Astrocyte (in vitro differentiated cells and primary cell): Measurements from ENCODE around the gene FGFBP1. TPM values are rescaled to one million over a fixed set of nuclear protein-coding genes. Genes with fewer than 3 reads are reported as not detected.
A peak's percentile ranks its signal among the peaks of the same experiment; 100 is the strongest.

Experiments used
- DNase-seq: peaks from one replicate; pipeline ENCODE4 v3.0.0-alpha.2; 2010; ENCODE audit warnings: low read depth
- FAIRE-seq: peaks from 2 replicates; lab custom pipeline; 2011; peaks lifted over from hg19 to GRCh38; lab: Jason Lieb, UNC
- H2AFZ ChIP-seq: 2 replicates; pipeline ENCODE4 v1.6.0; 2012; ENCODE audit warnings: low read depth, low read length, inconsistent platforms
- H3K27ac ChIP-seq: 2 replicates; pipeline ENCODE4 v1.5.1; 2011; ENCODE audit warnings: low read depth, low read length, inconsistent platforms
- H3K27me3 ChIP-seq: 2 replicates; pipeline ENCODE4 v1.6.0; 2011; ENCODE audit warnings: low read length, inconsistent platforms; ENCODE audit not compliant: insufficient read depth
- H3K36me3 ChIP-seq: 2 replicates; pipeline ENCODE4 v1.5.1; 2011; ENCODE audit warnings: low read length, inconsistent platforms; ENCODE audit not compliant: insufficient read depth
- H3K4me1 ChIP-seq: 2 replicates; pipeline ENCODE4 v1.5.1; 2011; ENCODE audit warnings: low read length, inconsistent platforms; ENCODE audit not compliant: insufficient read depth
- H3K4me2 ChIP-seq: 2 replicates; pipeline ENCODE4 v1.6.0; 2012; ENCODE audit warnings: low read length, inconsistent platforms
- H3K4me3 ChIP-seq: 2 replicates; pipeline ENCODE4 v1.5.1; 2011; ENCODE audit warnings: low read depth, mild to moderate bottlenecking, low read length, inconsistent platforms; ENCODE audit not compliant: insufficient read depth
- H3K79me2 ChIP-seq: 2 replicates; pipeline ENCODE4 v1.6.0; 2012; ENCODE audit warnings: mild to moderate bottlenecking, low read length, inconsistent platforms; ENCODE audit not compliant: insufficient read depth
- H3K9ac ChIP-seq: 2 replicates; pipeline ENCODE4 v1.6.0; 2012; ENCODE audit warnings: mild to moderate bottlenecking, low read length, inconsistent platforms
- H3K9me3 ChIP-seq: 2 replicates; pipeline ENCODE4 v1.5.1; 2012; ENCODE audit warnings: low read depth, mild to moderate bottlenecking, low read length, inconsistent platforms; ENCODE audit not compliant: insufficient read depth
- H4K20me1 ChIP-seq: 2 replicates; pipeline ENCODE4 v1.6.0; 2012; ENCODE audit warnings: low read length, inconsistent platforms; ENCODE audit not compliant: insufficient read depth
- H3K27ac Mint-ChIP-seq: one replicate; pipeline ENCODE4 v1.8.0; 2021; ENCODE audit warnings: mild to moderate bottlenecking, mixed read lengths; ENCODE audit not compliant: unreplicated experiment
- H3K27me3 Mint-ChIP-seq: one replicate; pipeline ENCODE4 v1.8.0; 2021; ENCODE audit warnings: low read depth, mixed read lengths; ENCODE audit not compliant: unreplicated experiment
- H3K36me3 Mint-ChIP-seq: one replicate; pipeline ENCODE4 v1.8.0; 2021; ENCODE audit warnings: low read depth, mixed read lengths; ENCODE audit not compliant: unreplicated experiment
- H3K4me1 Mint-ChIP-seq: one replicate; pipeline ENCODE4 v1.8.0; 2021; ENCODE audit warnings: low read depth, mixed read lengths; ENCODE audit not compliant: unreplicated experiment
- H3K4me3 Mint-ChIP-seq: one replicate; pipeline ENCODE4 v1.8.0; 2021; ENCODE audit warnings: mild to moderate bottlenecking, moderate library complexity, mixed read lengths; ENCODE audit not compliant: unreplicated experiment
- H3K9me3 Mint-ChIP-seq: one replicate; pipeline ENCODE4 v1.8.0; 2021; ENCODE audit warnings: mild to moderate bottlenecking, mixed read lengths; ENCODE audit not compliant: unreplicated experiment
- CTCF ChIP-seq: IDR thresholded peaks from 2 replicates; pipeline ENCODE4 v1.5.1; 2011; ENCODE audit warnings: low read depth, mild to moderate bottlenecking, inconsistent platforms, low read length, moderate library complexity; ENCODE audit not compliant: insufficient read depth
- EZH2 ChIP-seq: IDR thresholded peaks from 2 replicates; pipeline ENCODE4 v1.6.1; 2012; ENCODE audit warnings: mild to moderate bottlenecking, low read length, inconsistent platforms; ENCODE audit not compliant: insufficient read depth
- total RNA-seq: library from RNA; stranded (reverse); gene quantifications from 2 replicates; pipeline ENCODE4 v1.2.1, GENCODE V29; 2021

FGFBP1 gene
- total RNA-seq, 1 donor from 2014 or later, result not detected

DNA sequence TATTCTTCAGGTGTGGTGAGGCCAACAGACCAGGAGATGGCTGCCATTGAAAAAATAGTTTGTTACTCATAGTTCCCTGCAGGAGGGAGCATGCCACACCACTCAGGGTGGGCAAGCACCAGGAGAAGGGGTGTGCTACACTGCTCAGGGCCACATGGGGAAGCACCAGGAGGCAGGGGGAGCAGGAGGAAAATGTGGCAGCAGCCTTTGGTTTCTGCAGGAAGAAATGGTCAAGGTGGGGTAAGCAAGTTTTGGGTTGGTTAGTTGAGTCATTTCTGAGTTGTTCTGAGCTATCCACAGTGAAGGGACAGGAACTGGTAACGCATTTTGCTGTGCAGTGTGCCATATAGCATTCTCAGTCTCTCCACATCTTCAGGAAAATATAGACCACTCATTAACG, 23.8 kb downstream of the FGFBP1 start:
- H4K20me1 ChIP-seq, result no peaks in the 10 kb centered on the region
- H3K4me3 Mint-ChIP-seq, result no peak overlapping the region
- H3K27me3 ChIP-seq, result no peaks in the 10 kb centered on the region
- FAIRE-seq (no peak), DNase-seq (no peak)
- H3K79me2 ChIP-seq, result no peaks in the 10 kb centered on the region
- no peaks in the 10 kb centered on the region for H3K36me3 Mint-ChIP-seq
- no peaks in the 10 kb centered on the region for H3K27me3 Mint-ChIP-seq
- peak overlapping the region; percentile 98 for H3K27ac Mint-ChIP-seq
- no peaks in the 10 kb centered on the region for H3K9me3 ChIP-seq
- H3K4me1 ChIP-seq, result peaks cover 31% of the 10 kb centered on the region
- H3K27ac ChIP-seq, result peak overlapping the region; percentile 97
- no peak overlapping the region for H3K4me3 ChIP-seq
- peaks cover 5% of the 10 kb centered on the region for H3K9me3 Mint-ChIP-seq
- H3K4me1 Mint-ChIP-seq, result peaks cover 31% of the 10 kb centered on the region
- H3K36me3 ChIP-seq, result no peaks in the 10 kb centered on the region
- H3K9ac ChIP-seq, result peak overlapping the region; percentile 56
- peak overlapping the region; percentile 76 for H3K4me2 ChIP-seq
- no peak for TF ChIP-seq EZH2
- TF ChIP-seq CTCF, result no peak
- H2AFZ ChIP-seq, result no peak overlapping the region

- H3K9ac ChIP-seq, result peak overlapping the region; percentile 56
- peak; percentile 91 for DNase-seq
- H3K27ac ChIP-seq, result peak overlapping the region; percentile 97
- H3K79me2 ChIP-seq, result no peaks in the 10 kb centered on the region
- H3K4me3 Mint-ChIP-seq, result no peak overlapping the region
- H2AFZ ChIP-seq, result no peak overlapping the region
- H3K27ac Mint-ChIP-seq, result peak overlapping the region; percentile 98
- TF ChIP-seq CTCF (no peak), EZH2 (no peak)
- no peaks in the 10 kb centered on the region for H3K27me3 Mint-ChIP-seq
- H3K9me3 ChIP-seq, result no peaks in the 10 kb centered on the region
- H3K9me3 Mint-ChIP-seq, result peaks cover 5% of the 10 kb centered on the region
- H3K4me2 ChIP-seq, result peak overlapping the region; percentile 76
- no peak overlapping the region for H3K4me3 ChIP-seq
- no peaks in the 10 kb centered on the region for H3K27me3 ChIP-seq
- H3K36me3 Mint-ChIP-seq, result no peaks in the 10 kb centered on the region
- H3K4me1 ChIP-seq, result peaks cover 31% of the 10 kb centered on the region
- H3K4me1 Mint-ChIP-seq, result peaks cover 28% of the 10 kb centered on the region
- peak; percentile 69 for FAIRE-seq
- H4K20me1 ChIP-seq, result no peaks in the 10 kb centered on the region
- no peaks in the 10 kb centered on the region for H3K36me3 ChIP-seq
Observed at GRCh38 chr4:15914291-15914690, 24.2 kb downstream of the FGFBP1 start.

GRCh38 chr4:15913631-15913970, 24.9 kb downstream of the FGFBP1 start:
- no peaks in the 10 kb centered on the region for H3K36me3 Mint-ChIP-seq
- H3K79me2 ChIP-seq, result no peaks in the 10 kb centered on the region
- H3K27ac Mint-ChIP-seq, result peak overlapping the region; percentile 98
- H3K9ac ChIP-seq, result peak overlapping the region; percentile 79
- H3K4me3 ChIP-seq, result peak overlapping the region; percentile 8
- H3K36me3 ChIP-seq, result no peaks in the 10 kb centered on the region
- no peak overlapping the region for H3K4me3 Mint-ChIP-seq
- no peaks in the 10 kb centered on the region for H3K27me3 ChIP-seq
- H4K20me1 ChIP-seq, result no peaks in the 10 kb centered on the region
- H3K4me1 ChIP-seq, result peaks cover 31% of the 10 kb centered on the region
- FAIRE-seq (peak; percentile 93), DNase-seq (peak; percentile 99)
- peaks cover 28% of the 10 kb centered on the region for H3K4me1 Mint-ChIP-seq
- H3K9me3 ChIP-seq, result no peaks in the 10 kb centered on the region
- no peaks in the 10 kb centered on the region for H3K27me3 Mint-ChIP-seq
- no peak overlapping the region for H2AFZ ChIP-seq
- peaks cover 5% of the 10 kb centered on the region for H3K9me3 Mint-ChIP-seq
- TF ChIP-seq EZH2 (no peak), CTCF (no peak)
- peak overlapping the region; percentile 76 for H3K4me2 ChIP-seq
- H3K27ac ChIP-seq, result peak overlapping the region; percentile 97
